Transverse colon (tissue), 4 donors: ENCODE measurements around the gene CTDP1. TPM values are rescaled to one million over a fixed set of nuclear protein-coding genes. Genes with fewer than 3 reads are reported as not detected.

ENCODE experiments used
- DNase-seq: peaks from one replicate; pipeline ENCODE4 v3.0.0-alpha.2; 2019
- H3K27ac ChIP-seq, 4 donors: fragments of 200-600 bp; sonication (generic); 2 replicates each; pipeline ENCODE4 v1.5.1; 2016 to 2018; ENCODE audit warnings: inconsistent platforms in 4 of 4
- H3K27me3 ChIP-seq: fragments of 200-600 bp; sonication (generic); 2 replicates; pipeline ENCODE4 v1.5.1; 2017; ENCODE audit warnings: inconsistent platforms
- H3K36me3 ChIP-seq, 4 donors: fragments of 200-600 bp; sonication (generic); 2 replicates each; pipeline ENCODE4 v1.5.1; 2017 to 2019; ENCODE audit warnings: inconsistent platforms in 4 of 4
- H3K4me1 ChIP-seq, 4 donors: fragments of 200-600 bp; sonication (generic); 2 replicates each; pipeline ENCODE4 v1.5.1; 2017 to 2020; ENCODE audit warnings: inconsistent platforms in 4 of 4
- H3K4me3 ChIP-seq, 4 donors: fragments of 200-600 bp; sonication (generic); 1 replicate in 1 of 4; 2 replicates in 3 of 4; pipeline versions ENCODE4 v1.5.1 to v1.6.1; 2017 to 2019; ENCODE audit warnings: inconsistent platforms in 4 of 4
- H3K9me3 ChIP-seq, 2 donors: fragments of 200-600 bp; sonication (generic); 2 replicates each; pipeline ENCODE4 v1.5.1; 2017 to 2019; ENCODE audit warnings: inconsistent platforms in 2 of 2
- EP300 ChIP-seq: sonication (generic); formaldehyde crosslinking; IDR thresholded peaks from one replicate; pipeline ENCODE4 v1.6.1; 2017; ENCODE audit warnings: antibody characterized with exemption, low read depth
- POLR2A ChIP-seq: fragments of 450-650 bp; IDR thresholded peaks from one replicate; pipeline ENCODE4 v1.6.1; 2016; ENCODE audit warnings: antibody characterized with exemption, mild to moderate bottlenecking, moderate library complexity
- POLR2AphosphoS5 ChIP-seq, 3 donors: sonication (generic); formaldehyde crosslinking; IDR thresholded peaks; one replicate each; pipeline ENCODE4 v1.6.1; 2016; ENCODE audit warnings: antibody characterized with exemption in 3 of 3
- WGBS, 2 donors: methylation state at CpG; one replicate each; pipeline ENCODE4 v1.1.5; 2018; ENCODE audit warnings: low coverage in 1 of 2; 5-methylcytosine and 5-hydroxymethylcytosine counted together
- in situ Hi-C, 4 donors: fragments of 200-750 bp; cut with MboI; loops; one replicate each; pipeline versions ENCODE4 v1.15.0 to v1.15.1; 2017; ENCODE audit warnings: low sequenced_read_pairs in 3 of 4, low pct_ligation_motif_present in 1 of 4, low pct_unique_long_range_greater_than_20kb in 1 of 4
- intact Hi-C: fragments of 100-400 bp; cut with DNase I; formaldehyde crosslinking; loops from one replicate; pipeline ENCODE4 v1.15.1; 2023; ENCODE audit warnings: low total_unique reads
- total RNA-seq, 4 donors: library from RNA; depleted of rRNA; stranded (reverse); fragments of >200 nt; gene quantifications; one replicate each; pipeline ENCODE4 v1.1.0, GENCODE V29; 2016
- TF ChIP-seq, protein P1 (sequence below), 5 experiments: fragments of 200-600 bp in 3 of 5; fragments of 450-650 bp in 2 of 5; sonication (generic) in 3 of 5; IDR thresholded peaks; 1 replicate in 2 of 5; 2 replicates in 3 of 5; pipeline ENCODE4 v1.5.1; 2016 to 2017; ENCODE audit warnings: antibody characterized with exemption in 5 of 5, inconsistent platforms in 3 of 5, mild to moderate bottlenecking in 2 of 5, moderate library complexity in 1 of 5

Gene CTDP1
- total RNA-seq, 4 donors from 2014 or later, result 30.6 to 120 (median 49.3) TPM

DNA sequence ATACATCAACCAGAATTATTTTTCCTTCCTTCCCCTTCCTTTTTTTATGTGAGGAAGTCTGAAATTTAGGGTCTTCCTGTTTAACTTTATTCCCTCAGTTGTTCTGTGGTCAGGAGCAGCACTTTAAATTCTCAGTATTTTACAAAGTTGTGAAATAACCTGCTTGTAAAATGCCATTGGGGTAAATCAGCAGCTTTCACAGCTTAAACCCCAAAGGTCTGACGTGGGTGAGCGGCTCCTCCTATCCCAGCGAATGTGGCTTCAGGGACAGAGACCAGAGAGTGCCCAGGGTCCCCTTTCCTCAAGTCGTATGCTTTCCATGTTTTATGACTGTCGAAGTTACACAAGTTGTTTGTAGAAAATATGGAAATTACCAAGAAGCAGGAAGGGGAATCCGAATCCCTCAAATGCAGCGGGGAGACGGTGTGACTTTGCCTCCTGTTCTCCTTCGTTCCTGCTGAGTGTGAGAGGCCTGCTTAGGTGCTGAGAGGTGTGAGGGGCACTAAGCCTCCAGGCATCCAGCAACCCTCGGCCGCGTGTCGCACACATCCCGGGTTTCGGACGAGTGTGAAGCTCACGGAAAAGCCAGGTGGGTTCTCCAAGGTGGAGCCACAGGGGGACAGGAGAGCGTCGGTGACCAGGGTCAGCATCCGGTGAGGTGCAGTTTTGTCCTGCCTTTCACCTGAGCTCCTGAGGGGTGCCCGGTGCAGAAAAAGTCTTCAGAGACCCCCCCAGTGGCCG is 107.4 kb downstream of the CTDP1 start:
- no peak for DNase-seq
- Histone ChIP-seq H3K27me3 (peaks cover 48% of the 10 kb centered on the region), H3K9me3 (no peaks in the 10 kb centered on the region), H3K4me3 (no peak overlapping the region), H3K4me1 (peaks cover 0 to 7% (median 2%) of the 10 kb centered on the region in 4 donors), H3K36me3 (no peaks in the 10 kb centered on the region), H3K27ac (no peak overlapping the region)
- intact Hi-C loops, result no loop called here
- in situ Hi-C loops, result no loop called here
- TF ChIP-seq POLR2A, result no peak
- TF ChIP-seq EP300, result no peak
- TF ChIP-seq, protein P1, sequence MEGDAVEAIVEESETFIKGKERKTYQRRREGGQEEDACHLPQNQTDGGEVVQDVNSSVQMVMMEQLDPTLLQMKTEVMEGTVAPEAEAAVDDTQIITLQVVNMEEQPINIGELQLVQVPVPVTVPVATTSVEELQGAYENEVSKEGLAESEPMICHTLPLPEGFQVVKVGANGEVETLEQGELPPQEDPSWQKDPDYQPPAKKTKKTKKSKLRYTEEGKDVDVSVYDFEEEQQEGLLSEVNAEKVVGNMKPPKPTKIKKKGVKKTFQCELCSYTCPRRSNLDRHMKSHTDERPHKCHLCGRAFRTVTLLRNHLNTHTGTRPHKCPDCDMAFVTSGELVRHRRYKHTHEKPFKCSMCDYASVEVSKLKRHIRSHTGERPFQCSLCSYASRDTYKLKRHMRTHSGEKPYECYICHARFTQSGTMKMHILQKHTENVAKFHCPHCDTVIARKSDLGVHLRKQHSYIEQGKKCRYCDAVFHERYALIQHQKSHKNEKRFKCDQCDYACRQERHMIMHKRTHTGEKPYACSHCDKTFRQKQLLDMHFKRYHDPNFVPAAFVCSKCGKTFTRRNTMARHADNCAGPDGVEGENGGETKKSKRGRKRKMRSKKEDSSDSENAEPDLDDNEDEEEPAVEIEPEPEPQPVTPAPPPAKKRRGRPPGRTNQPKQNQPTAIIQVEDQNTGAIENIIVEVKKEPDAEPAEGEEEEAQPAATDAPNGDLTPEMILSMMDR (IDR thresholded peaks at IDR 0.05), result no peak
- no peak for TF ChIP-seq POLR2AphosphoS5 (IDR thresholded peaks at IDR 0.05)
- WGBS, 2 donors, result 48 to 83% methylated on average over 3 to 22 of the region's 22 CpGs

DNA sequence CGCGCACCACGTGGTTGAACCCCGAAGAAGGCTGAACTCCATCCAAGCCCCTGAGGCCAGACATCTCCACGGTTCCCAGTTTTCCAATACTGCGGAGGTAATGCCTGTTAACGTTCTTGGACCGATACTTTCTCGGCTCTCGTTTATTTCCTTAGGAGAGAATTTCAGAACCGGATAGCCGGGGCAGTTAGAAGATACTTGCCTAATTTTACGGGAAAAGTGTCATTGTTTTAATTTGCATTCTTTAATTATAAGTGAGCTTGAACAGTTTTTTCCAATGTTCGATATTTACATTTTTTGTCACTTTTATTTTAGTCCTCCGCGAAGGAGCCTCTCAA is 107.9 kb downstream of the CTDP1 start:
- Histone ChIP-seq H3K4me1 (peaks cover 0 to 7% (median 2%) of the 10 kb centered on the region in 4 donors), H3K27ac (no peak overlapping the region), H3K4me3 (no peak overlapping the region), H3K9me3 (no peaks in the 10 kb centered on the region), H3K27me3 (peaks cover 52% of the 10 kb centered on the region), H3K36me3 (no peaks in the 10 kb centered on the region)
- no peak for DNase-seq
- intact Hi-C loops (no loop called here), in situ Hi-C loops (no loop called here)
- WGBS, 2 donors, result 86% methylated on average over 11 to 16 of the region's 16 CpGs
- TF ChIP-seq POLR2A, result no peak
- no peak for TF ChIP-seq POLR2AphosphoS5 (IDR thresholded peaks at IDR 0.05)

DNA sequence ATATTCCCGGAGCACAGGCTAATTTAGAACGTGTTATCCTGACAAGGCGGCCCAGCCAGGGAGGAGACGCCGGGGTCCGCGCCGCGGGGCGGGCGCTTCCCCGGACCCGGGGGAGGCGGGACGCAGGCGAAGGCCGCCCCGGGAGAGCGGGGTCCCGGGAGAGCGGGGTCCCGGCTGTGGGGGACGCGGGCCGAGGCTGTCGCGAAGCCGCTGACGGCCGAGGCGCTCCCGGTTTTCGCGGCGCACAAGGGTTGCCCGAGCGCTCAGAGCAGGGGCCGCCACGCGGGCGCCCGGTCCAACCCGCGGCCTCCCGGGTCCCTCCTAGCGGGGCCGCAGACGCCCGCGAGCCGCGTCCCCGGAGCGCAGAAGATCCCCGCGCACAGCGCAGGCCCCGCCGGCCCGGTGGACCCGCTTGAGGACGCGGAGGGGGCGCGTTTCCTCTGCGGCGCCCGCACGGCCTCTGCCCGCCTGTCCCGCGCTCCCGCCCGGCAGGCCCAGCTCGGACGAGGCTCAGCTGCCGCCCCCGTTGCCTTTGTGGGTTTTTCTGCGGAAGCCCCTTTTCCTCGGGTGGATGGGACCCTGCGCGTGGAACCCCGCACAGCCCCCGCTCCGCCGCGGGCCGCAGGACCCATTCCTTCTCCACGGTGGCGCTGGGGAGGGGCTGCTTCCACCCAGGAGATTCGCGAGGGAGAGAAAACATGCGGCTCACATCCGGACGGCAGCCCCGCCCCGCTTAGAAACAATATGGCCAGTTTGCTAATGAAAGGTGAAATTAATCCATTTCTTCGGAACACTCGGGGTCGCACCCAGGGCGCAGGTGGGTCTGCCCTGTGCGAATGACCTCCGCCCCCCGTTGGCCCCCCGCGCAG is 108.5 kb downstream of the CTDP1 start:
- WGBS, 2 donors, result 28 to 37% methylated on average over 19 to 103 of the region's 106 CpGs
- intact Hi-C loops (no loop called here), in situ Hi-C loops (no loop called here)
- Histone ChIP-seq H3K27ac (no peak overlapping the region), H3K9me3 (no peaks in the 10 kb centered on the region), H3K27me3 (peaks cover 56% of the 10 kb centered on the region), H3K36me3 (no peaks in the 10 kb centered on the region), H3K4me1 (peaks cover 0 to 7% (median 2%) of the 10 kb centered on the region in 4 donors), H3K4me3 (peak overlapping the region in 2 of 4 donors; percentile 14 to 29)
- TF ChIP-seq POLR2AphosphoS5 (IDR thresholded peaks at IDR 0.05), result no peak
- no peak for TF ChIP-seq POLR2A
- no peak for TF ChIP-seq EP300
- TF ChIP-seq, protein P1 (IDR thresholded peaks at IDR 0.05), result no peak
- no peak for DNase-seq

DNA sequence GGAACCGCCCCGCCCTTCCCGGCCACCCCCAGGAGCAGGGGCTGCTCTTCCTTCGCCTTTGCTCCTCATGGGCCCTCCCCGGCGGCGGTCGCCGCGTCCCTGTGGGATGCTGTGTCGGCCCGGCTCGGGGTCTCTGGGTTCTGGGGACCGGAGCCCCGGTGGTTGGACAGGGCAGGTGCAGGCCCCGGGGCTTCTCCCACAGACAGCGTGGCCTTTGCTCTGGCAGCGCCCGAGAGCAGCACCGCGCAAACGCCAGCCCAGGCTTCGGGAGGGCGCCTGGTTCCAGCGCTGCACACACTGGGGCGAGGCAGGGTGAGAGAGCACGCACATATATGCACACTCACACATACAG is 109.1 kb downstream of the CTDP1 start:
- Histone ChIP-seq H3K27ac (no peak overlapping the region), H3K9me3 (no peaks in the 10 kb centered on the region), H3K4me1 (peaks cover 0 to 7% (median 2%) of the 10 kb centered on the region in 4 donors), H3K36me3 (no peaks in the 10 kb centered on the region), H3K4me3 (no peak overlapping the region), H3K27me3 (peaks cover 56% of the 10 kb centered on the region)
- 72% methylated on average over 27 of the region's 27 CpGs; no CpG with 5 or more reads in 1 of the 2 donors for WGBS, 2 donors
- no peak for TF ChIP-seq POLR2AphosphoS5 (IDR thresholded peaks at IDR 0.05)
- TF ChIP-seq, protein P1 (IDR thresholded peaks at IDR 0.05), result no peak
- no peak for TF ChIP-seq POLR2A
- TF ChIP-seq EP300, result no peak
- intact Hi-C loops, result no loop called here
- in situ Hi-C loops, result no loop called here
- no peak for DNase-seq
